Neural cell (in vitro differentiated cells): ENCODE data around the gene NCK2. TPM values are rescaled to one million over a fixed set of nuclear protein-coding genes. Genes with fewer than 3 reads are reported as not detected.

Experiments
- H2AFZ ChIP-seq: fragments of 200-600, 300-800 bp; sonication (generic), shearing (Covaris generic); 2 replicates; pipeline ENCODE4 v1.6.0; 2014; ENCODE audit warnings: low read depth, mild to moderate bottlenecking, antibody characterized with exemption, low read length, moderate library complexity
- H3F3A ChIP-seq: fragments of 200-600 bp; shearing (Covaris generic); 2 replicates; pipeline ENCODE4 v1.6.1; 2016; ENCODE audit warnings: mild to moderate bottlenecking, moderate library complexity, mixed read lengths, antibody characterized with exemption, low read length; ENCODE audit not compliant: insufficient read depth, poor library complexity, severe bottlenecking
- H3K27ac ChIP-seq: fragments of 200-600, 300-800 bp; sonication (generic), shearing (Covaris generic); 2 replicates; pipeline ENCODE4 v1.5.1; 2014; ENCODE audit warnings: mild to moderate bottlenecking, low read length, moderate library complexity
- H3K27me3 ChIP-seq: fragments of 300-800, 200-600 bp; sonication (generic), shearing (Covaris generic); 2 replicates; pipeline ENCODE4 v1.6.0; 2014; ENCODE audit warnings: mild to moderate bottlenecking, low read depth, low read length, moderate library complexity; ENCODE audit not compliant: insufficient read depth
- H3K36me3 ChIP-seq: fragments of 300-800, 200-600 bp; sonication (generic), shearing (Covaris generic); 2 replicates; pipeline ENCODE4 v1.5.1; 2014; ENCODE audit warnings: mild to moderate bottlenecking, antibody characterized with exemption, low read length, moderate library complexity; ENCODE audit not compliant: insufficient read depth
- H3K4me2 ChIP-seq: fragments of 300-800, 200-600 bp; sonication (generic), shearing (Covaris generic); 2 replicates; pipeline ENCODE4 v1.6.0; 2014; ENCODE audit warnings: mild to moderate bottlenecking, low read length
- H3K4me3 ChIP-seq: fragments of 300-800, 200-600 bp; sonication (generic), shearing (Covaris generic); 2 replicates; pipeline ENCODE4 v1.5.1; 2014; ENCODE audit warnings: mild to moderate bottlenecking, low read length, moderate library complexity
- H3K79me2 ChIP-seq: fragments of 200-600 bp; shearing (Covaris generic); replicated peaks from 2 replicates; pipeline ENCODE4 v1.6.0; 2014; ENCODE audit warnings: mild to moderate bottlenecking, low read length, moderate library complexity; ENCODE audit not compliant: insufficient read depth
- H3K9ac ChIP-seq: fragments of 300-800, 200-600 bp; sonication (generic), shearing (Covaris generic); 2 replicates; pipeline ENCODE4 v1.6.1; 2016; ENCODE audit warnings: mild to moderate bottlenecking, low read length, mixed read lengths
- H3K9me2 ChIP-seq: fragments of 200-600 bp; shearing (Covaris generic); 2 replicates; pipeline ENCODE4 v1.6.1; 2016; ENCODE audit warnings: mild to moderate bottlenecking, low read length, mixed read lengths; ENCODE audit not compliant: insufficient read depth
- H3K9me3 ChIP-seq: fragments of 200-600, 300-800 bp; sonication (generic), shearing (Covaris generic); 2 replicates; pipeline ENCODE4 v1.6.1; 2016; ENCODE audit warnings: mild to moderate bottlenecking, mixed run types, low read length, moderate library complexity, mixed read lengths
- H4K20me1 ChIP-seq: fragments of 200-600 bp; shearing (Covaris generic); 2 replicates; pipeline ENCODE4 v1.6.1; 2016; ENCODE audit warnings: mild to moderate bottlenecking, mixed run types; ENCODE audit not compliant: insufficient read depth
- CTCF ChIP-seq: fragments of 450-650 bp; IDR thresholded peaks from 2 replicates; pipeline ENCODE4 v1.5.1; 2014; ENCODE audit warnings: antibody characterized with exemption, mild to moderate bottlenecking, moderate library complexity; ENCODE audit not compliant: poor library complexity, severe bottlenecking
- EP300 ChIP-seq: fragments of 450-650 bp; conservative IDR thresholded peaks from 2 replicates; pipeline ENCODE4 v1.6.1; 2014; ENCODE audit warnings: antibody characterized with exemption, mild to moderate bottlenecking, moderate library complexity; ENCODE audit not compliant: poor library complexity, severe bottlenecking
- EZH2 ChIP-seq: fragments of 200-600, 300-800 bp; shearing (Covaris generic), sonication (generic); IDR thresholded peaks from 2 replicates; pipeline ENCODE4 v1.6.1; 2014; ENCODE audit warnings: antibody characterized with exemption, low read length, borderline replicate concordance, mild to moderate bottlenecking; ENCODE audit not compliant: insufficient read depth, poor library complexity, severe bottlenecking
- MXI1 ChIP-seq: fragments of 450-650 bp; conservative IDR thresholded peaks from 2 replicates; pipeline ENCODE4 v1.6.1; 2014; ENCODE audit warnings: antibody characterized with exemption, mild to moderate bottlenecking; ENCODE audit not compliant: poor library complexity, severe bottlenecking
- POLR2AphosphoS5 ChIP-seq: IDR thresholded peaks from 2 replicates; pipeline ENCODE4 v1.6.1; 2012
- RAD21 ChIP-seq: fragments of 450-650 bp; conservative IDR thresholded peaks from 2 replicates; pipeline ENCODE4 v1.6.1; 2014; ENCODE audit warnings: antibody characterized with exemption, mild to moderate bottlenecking, moderate library complexity
- REST ChIP-seq: IDR thresholded peaks from 2 replicates; pipeline ENCODE4 v1.6.1; 2012; ENCODE audit warnings: borderline replicate concordance
- SMC3 ChIP-seq: fragments of 450-650 bp; conservative IDR thresholded peaks from 2 replicates; pipeline ENCODE4 v1.6.1; 2014; ENCODE audit warnings: antibody characterized with exemption, mild to moderate bottlenecking, moderate library complexity; ENCODE audit not compliant: poor library complexity
- TAF1 ChIP-seq: IDR thresholded peaks from 2 replicates; pipeline ENCODE4 v1.6.1; 2012; ENCODE audit warnings: low read depth
- polyA plus RNA-seq: library from polyadenylated mRNA; depleted of rRNA; stranded (reverse); fragments of >200 nt; gene quantifications from 2 replicates; pipeline ENCODE4 v1.2.3, GENCODE V29; 2014

NCK2 gene
- polyA plus RNA-seq, 1 donor from 2014 or later: 49.4 TPM

- Histone ChIP-seq H3K36me3 (peaks cover 8% of the 10 kb centered on the region), H3K79me2 (peaks cover 32% of the 10 kb centered on the region), H3F3A (no peaks in the 10 kb centered on the region), H3K4me2 (no peak overlapping the region), H3K9ac (no peak overlapping the region), H2AFZ (no peak overlapping the region), H3K9me2 (no peaks in the 10 kb centered on the region), H3K27me3 (no peaks in the 10 kb centered on the region), H3K27ac (no peak overlapping the region), H4K20me1 (no peaks in the 10 kb centered on the region), H3K4me3 (no peak overlapping the region), H3K9me3 (peaks cover 7% of the 10 kb centered on the region)
- no peak for TF ChIP-seq POLR2AphosphoS5
- no peak for TF ChIP-seq CTCF
- TF ChIP-seq TAF1: no peak
- no peak for TF ChIP-seq REST
- no peak for TF ChIP-seq EZH2
- TF ChIP-seq SMC3: no peak
- no peak for TF ChIP-seq MXI1
- TF ChIP-seq RAD21: no peak
- no peak for TF ChIP-seq EP300
Measured at GRCh38 chr2:105828558-105828957, 83.8 kb downstream of the NCK2 start.

DNA sequence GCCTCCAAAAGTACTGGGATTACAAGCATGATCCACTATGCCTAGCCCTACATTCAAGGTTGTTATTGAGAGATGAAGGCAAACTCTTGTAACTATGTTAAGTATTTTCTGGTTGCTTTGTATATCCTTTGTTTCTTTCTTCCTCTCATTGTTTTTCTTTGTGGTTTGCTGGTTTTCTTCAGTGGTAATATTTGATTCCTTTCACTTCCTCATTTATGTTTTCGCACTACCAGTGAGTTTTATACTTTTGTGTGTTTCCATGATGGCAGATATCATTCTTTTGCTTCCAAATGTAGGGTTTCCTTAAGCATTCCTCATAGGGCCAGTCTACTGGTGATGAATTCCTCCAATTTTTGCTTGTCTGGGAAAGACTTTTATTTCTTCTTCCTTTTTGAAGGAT is 90.2 kb downstream of the NCK2 start:
- Histone ChIP-seq H3K9me3 (peaks cover 15% of the 10 kb centered on the region), H3K4me2 (no peak overlapping the region), H4K20me1 (no peaks in the 10 kb centered on the region), H3K36me3 (no peaks in the 10 kb centered on the region), H3K4me3 (no peak overlapping the region), H3K79me2 (peaks cover 79% of the 10 kb centered on the region), H3K27me3 (no peaks in the 10 kb centered on the region), H3K27ac (no peak overlapping the region), H3F3A (no peaks in the 10 kb centered on the region), H3K9me2 (no peaks in the 10 kb centered on the region), H2AFZ (no peak overlapping the region), H3K9ac (no peak overlapping the region)
- no peak for TF ChIP-seq REST
- TF ChIP-seq POLR2AphosphoS5: no peak
- no peak for TF ChIP-seq CTCF
- TF ChIP-seq RAD21: no peak
- no peak for TF ChIP-seq EP300
- no peak for TF ChIP-seq MXI1
- TF ChIP-seq EZH2: no peak
- no peak for TF ChIP-seq SMC3
- TF ChIP-seq TAF1: no peak
